Measurements from ENCODE around the gene DUSP15.

Gene DUSP15

GRCh38 chr20:31896049-31896448 is 25.7 kb upstream of the DUSP15 start:
- no peak for DNase-seq (ENCODE audit: extremely low read depth in 1 of 2, low read depth in 1 of 2)

GRCh38 chr20:31894980-31895675 is 24.8 kb upstream of the DUSP15 start:
- no peak for DNase-seq (ENCODE audit: extremely low read depth in 1 of 2, low read depth in 1 of 2)

- no peak for DNase-seq (ENCODE audit: extremely low read depth in 1 of 2, low read depth in 1 of 2)
Measured at GRCh38 chr20:31890646-31891045, 20.3 kb upstream of the DUSP15 start.

GRCh38 chr20:31883829-31884228 is 13.5 kb upstream of the DUSP15 start:
- no peak for DNase-seq (ENCODE audit: extremely low read depth in 1 of 2, low read depth in 1 of 2)

GRCh38 chr20:31881945-31882344 is 11.6 kb upstream of the DUSP15 start:
- DNase-seq (ENCODE audit: extremely low read depth in 1 of 2, low read depth in 1 of 2): no peak

GRCh38 chr20:31879143-31879987 is 9.0 kb upstream of the DUSP15 start:
- DNase-seq (ENCODE audit: extremely low read depth in 1 of 2, low read depth in 1 of 2): peak; percentile 35 to 60

- DNase-seq (ENCODE audit: extremely low read depth in 1 of 2, low read depth in 1 of 2): no peak
Measured at GRCh38 chr20:31877684-31878083, 7.4 kb upstream of the DUSP15 start.

GRCh38 chr20:31875671-31876070 is 5.3 kb upstream of the DUSP15 start:
- DNase-seq (ENCODE audit: extremely low read depth in 1 of 2, low read depth in 1 of 2): no peak

- DNase-seq (ENCODE audit: extremely low read depth in 1 of 2, low read depth in 1 of 2): no peak
Measured at GRCh38 chr20:31872406-31872805, 2.1 kb upstream of the DUSP15 start.

GRCh38 chr20:31871618-31871954 is 1.3 kb upstream of the DUSP15 start:
- no peak for DNase-seq (ENCODE audit: extremely low read depth in 1 of 2, low read depth in 1 of 2)

GRCh38 chr20:31870726-31871617 is 645 bp upstream of the DUSP15 start:
- no peak for DNase-seq (ENCODE audit: extremely low read depth in 1 of 2, low read depth in 1 of 2)

GRCh38 chr20:31869673-31869941 is 720 bp downstream of the DUSP15 start:
- no peak for DNase-seq (ENCODE audit: extremely low read depth in 1 of 2, low read depth in 1 of 2)

GRCh38 chr20:31868853-31869672 is 1.3 kb downstream of the DUSP15 start:
- no peak for DNase-seq (ENCODE audit: extremely low read depth in 1 of 2, low read depth in 1 of 2)

GRCh38 chr20:31866221-31866620 is 4.1 kb downstream of the DUSP15 start:
- no peak for DNase-seq (ENCODE audit: extremely low read depth in 1 of 2, low read depth in 1 of 2)

GRCh38 chr20:31864521-31865400 is 5.6 kb downstream of the DUSP15 start:
- no peak for DNase-seq (ENCODE audit: extremely low read depth in 1 of 2, low read depth in 1 of 2)

GRCh38 chr20:31863296-31864085 is 6.8 kb downstream of the DUSP15 start:
- no peak for DNase-seq (ENCODE audit: extremely low read depth in 1 of 2, low read depth in 1 of 2)

GRCh38 chr20:31862506-31862905 is 7.8 kb downstream of the DUSP15 start:
- DNase-seq (ENCODE audit: extremely low read depth in 1 of 2, low read depth in 1 of 2): no peak

- DNase-seq (ENCODE audit: extremely low read depth in 1 of 2, low read depth in 1 of 2): no peak
Measured at GRCh38 chr20:31862157-31862470, 8.2 kb downstream of the DUSP15 start.
